Measurements from ENCODE around the gene BCAR1. TPM values are rescaled to one million over a fixed set of nuclear protein-coding genes. Genes with fewer than 3 reads are reported as not detected.

The BCAR1 gene
- total RNA-seq, 6 donors from 2014 or later = 32.9 to 87.2 (median 61.7) TPM

DNA sequence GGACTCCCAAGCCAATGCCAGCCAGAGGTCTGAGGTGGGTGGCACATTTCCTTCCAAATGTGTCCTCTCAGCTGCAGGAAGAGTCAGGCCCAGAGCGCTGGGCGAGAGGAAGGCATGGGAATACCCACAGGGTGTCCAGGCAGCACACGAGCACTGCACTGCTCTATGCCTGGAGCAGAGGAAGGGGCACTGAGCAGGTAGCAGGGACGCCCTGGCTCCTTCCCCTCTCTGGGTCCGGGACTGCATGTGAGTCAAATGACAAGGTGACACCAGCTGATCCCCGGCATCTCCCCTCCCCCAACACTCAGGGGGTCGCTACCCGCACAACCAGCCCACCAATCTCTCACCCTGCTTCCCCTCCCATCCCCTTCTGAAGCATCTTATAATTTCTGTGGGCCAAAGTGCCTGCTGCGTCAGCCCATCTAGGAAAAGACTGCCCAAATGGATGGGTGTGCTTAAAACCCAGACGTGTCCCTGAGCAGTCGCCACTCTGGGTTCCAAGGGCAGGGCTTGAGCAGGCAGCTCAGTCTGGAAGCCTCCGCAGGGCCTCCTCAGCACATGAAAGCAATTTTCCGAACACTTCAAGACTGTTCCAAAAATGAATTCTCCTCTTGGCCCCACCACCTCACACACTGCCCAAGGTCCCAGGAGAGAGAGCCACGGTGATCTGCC is 12.0 kb upstream of the BCAR1 start:
- Histone ChIP-seq H3K4me3 (peak overlapping the region in 3 of 4 donors; percentile 94 to 96 (median 96)), H3K27me3 (peaks cover 0 to 14% (median 3%) of the 10 kb centered on the region in 4 donors), H3K27ac (peak overlapping the region; percentile 92 to 97 (median 94)), H3K4me1 (peaks cover 51 to 78% (median 58%) of the 10 kb centered on the region in 4 donors), H3K36me3 (peaks cover 0 to 6% (median 0%) of the 10 kb centered on the region in 4 donors), H3K9me3 (no peaks in the 10 kb centered on the region)
- DNase-seq = no peak
- no peak for ATAC-seq (ENCODE audit: low FRiP score in 2 of 2)
- 59 to 79% methylated on average over 11 to 14 of the region's 14 CpGs for WGBS, 2 donors
- no peak for TF ChIP-seq POLR2A (IDR thresholded peaks at IDR 0.05)
- no peak for TF ChIP-seq EP300 (IDR thresholded peaks at IDR 0.05)
- no peak for TF ChIP-seq POLR2AphosphoS5 (IDR thresholded peaks at IDR 0.05)
- TF ChIP-seq, protein P1, sequence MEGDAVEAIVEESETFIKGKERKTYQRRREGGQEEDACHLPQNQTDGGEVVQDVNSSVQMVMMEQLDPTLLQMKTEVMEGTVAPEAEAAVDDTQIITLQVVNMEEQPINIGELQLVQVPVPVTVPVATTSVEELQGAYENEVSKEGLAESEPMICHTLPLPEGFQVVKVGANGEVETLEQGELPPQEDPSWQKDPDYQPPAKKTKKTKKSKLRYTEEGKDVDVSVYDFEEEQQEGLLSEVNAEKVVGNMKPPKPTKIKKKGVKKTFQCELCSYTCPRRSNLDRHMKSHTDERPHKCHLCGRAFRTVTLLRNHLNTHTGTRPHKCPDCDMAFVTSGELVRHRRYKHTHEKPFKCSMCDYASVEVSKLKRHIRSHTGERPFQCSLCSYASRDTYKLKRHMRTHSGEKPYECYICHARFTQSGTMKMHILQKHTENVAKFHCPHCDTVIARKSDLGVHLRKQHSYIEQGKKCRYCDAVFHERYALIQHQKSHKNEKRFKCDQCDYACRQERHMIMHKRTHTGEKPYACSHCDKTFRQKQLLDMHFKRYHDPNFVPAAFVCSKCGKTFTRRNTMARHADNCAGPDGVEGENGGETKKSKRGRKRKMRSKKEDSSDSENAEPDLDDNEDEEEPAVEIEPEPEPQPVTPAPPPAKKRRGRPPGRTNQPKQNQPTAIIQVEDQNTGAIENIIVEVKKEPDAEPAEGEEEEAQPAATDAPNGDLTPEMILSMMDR (IDR thresholded peaks at IDR 0.05) = no peak

DNA sequence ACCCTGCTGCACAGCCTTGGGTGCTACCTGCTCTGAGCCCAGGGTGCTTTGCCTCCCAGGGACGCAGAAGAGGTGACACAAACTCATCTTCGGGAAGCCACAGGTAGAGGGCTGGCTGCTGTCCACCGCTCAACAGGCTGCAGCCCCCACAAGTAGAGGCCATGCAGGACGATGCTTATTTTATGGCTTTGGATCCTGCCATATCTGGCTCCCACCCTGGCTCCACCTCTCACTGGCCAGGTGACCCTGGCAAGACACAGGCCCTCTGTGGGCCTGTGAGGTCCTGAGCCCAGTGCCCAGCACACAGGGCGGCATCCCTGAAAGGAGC is 11.3 kb upstream of the BCAR1 start:
- ATAC-seq (ENCODE audit: low FRiP score in 2 of 2) = no peak
- 69% methylated on average over 5 of the region's 5 CpGs; no CpG with 5 or more reads in 1 of the 2 donors for WGBS, 2 donors
- Histone ChIP-seq H3K27ac (peak overlapping the region in 3 of 4 donors; percentile 22 to 97 (median 30)), H3K9me3 (no peaks in the 10 kb centered on the region), H3K4me3 (peak overlapping the region in 1 of 4 donors; percentile 2), H3K36me3 (peaks cover 0 to 6% (median 0%) of the 10 kb centered on the region in 4 donors), H3K4me1 (peaks cover 58 to 80% (median 61%) of the 10 kb centered on the region in 4 donors), H3K27me3 (peaks cover 0 to 14% (median 3%) of the 10 kb centered on the region in 4 donors)
- DNase-seq = no peak
- no peak for TF ChIP-seq POLR2A (IDR thresholded peaks at IDR 0.05)

- H3K4me3 ChIP-seq = peak overlapping the region in 2 of 4 donors; percentile 2 to 9
- no peak for TF ChIP-seq EP300 (IDR thresholded peaks at IDR 0.05)
- H3K4me1 ChIP-seq = peaks cover 61 to 81% (median 64%) of the 10 kb centered on the region in 4 donors
- H3K27me3 ChIP-seq = peaks cover 0 to 14% (median 3%) of the 10 kb centered on the region in 4 donors
- H3K36me3 ChIP-seq = peaks cover 0 to 6% (median 0%) of the 10 kb centered on the region in 4 donors
- DNase-seq (peak in 1 of 2 donors; percentile 21), ATAC-seq (ENCODE audit: low FRiP score in 2 of 2) (no peak)
- peak overlapping the region in 3 of 4 donors; percentile 22 to 97 (median 30) for H3K27ac ChIP-seq
- WGBS, 2 donors = 63 to 72% methylated on average over 13 of the region's 14 CpGs
- H3K9me3 ChIP-seq = no peaks in the 10 kb centered on the region
Observed at GRCh38 chr16:75262104-75262799, 10.8 kb upstream of the BCAR1 start.

- 60 to 94% methylated on average over 1 to 3 of the region's 3 CpGs for WGBS, 2 donors
- DNase-seq (no peak), ATAC-seq (ENCODE audit: low FRiP score in 2 of 2) (no peak)
- Histone ChIP-seq H3K27me3 (peaks cover 0 to 14% (median 3%) of the 10 kb centered on the region in 4 donors), H3K4me1 (peaks cover 68 to 82% (median 69%) of the 10 kb centered on the region in 4 donors), H3K9me3 (no peaks in the 10 kb centered on the region), H3K4me3 (no peak overlapping the region), H3K27ac (peak overlapping the region in 2 of 4 donors; percentile 22 to 97), H3K36me3 (peaks cover 0 to 6% (median 0%) of the 10 kb centered on the region in 4 donors)
- TF ChIP-seq POLR2A (IDR thresholded peaks at IDR 0.05) (no peak), POLR2AphosphoS5 (IDR thresholded peaks at IDR 0.05) (no peak), EP300 (IDR thresholded peaks at IDR 0.05) (no peak)
- TF ChIP-seq, protein P1 (IDR thresholded peaks at IDR 0.05) = no peak
Observed at GRCh38 chr16:75261590-75262078, 10.2 kb upstream of the BCAR1 start.

DNA sequence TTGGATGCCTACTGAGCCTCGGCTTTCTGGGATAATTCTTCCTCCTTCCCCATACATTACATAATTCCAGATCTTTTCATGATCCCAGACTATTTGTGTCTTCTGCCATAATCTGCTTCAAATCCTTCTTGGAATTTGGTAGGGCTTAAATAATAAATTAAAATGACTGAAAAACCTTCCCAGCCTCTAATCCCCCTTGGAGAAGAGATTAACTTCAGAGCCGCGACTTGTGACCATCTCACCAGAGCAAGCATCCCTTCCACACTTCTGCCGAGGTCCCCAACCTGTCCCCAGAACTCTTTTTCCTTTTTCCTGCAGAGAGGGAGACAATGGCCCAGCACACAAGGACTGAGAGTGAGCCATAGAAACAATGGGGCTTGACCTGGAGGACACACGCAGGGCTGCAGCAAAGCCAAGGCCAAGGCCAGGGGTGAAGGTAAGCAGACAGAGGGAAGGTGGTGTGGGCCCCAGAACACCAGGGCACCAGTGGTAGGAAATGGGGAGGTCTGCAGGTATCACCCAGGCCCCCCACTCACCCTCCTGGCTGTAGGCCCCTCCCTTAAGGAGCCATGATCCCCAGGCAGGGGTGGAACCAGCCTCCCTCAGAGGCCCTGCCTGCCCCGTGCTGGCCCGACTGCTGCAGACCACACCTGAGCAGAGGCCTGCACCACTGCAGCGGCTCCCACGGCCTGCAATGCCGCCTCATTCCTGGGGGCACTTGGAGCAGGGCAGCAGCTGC is 9.6 kb upstream of the BCAR1 start:
- Histone ChIP-seq H3K4me3 (no peak overlapping the region), H3K4me1 (peaks cover 68 to 82% (median 69%) of the 10 kb centered on the region in 4 donors), H3K27ac (peak overlapping the region in 2 of 4 donors; percentile 2 to 9), H3K36me3 (peaks cover 0 to 6% (median 0%) of the 10 kb centered on the region in 4 donors), H3K9me3 (no peaks in the 10 kb centered on the region), H3K27me3 (peaks cover 0 to 13% (median 3%) of the 10 kb centered on the region in 4 donors)
- no peak for DNase-seq
- TF ChIP-seq EP300 (IDR thresholded peaks at IDR 0.05) (no peak), POLR2A (IDR thresholded peaks at IDR 0.05) (no peak), POLR2AphosphoS5 (IDR thresholded peaks at IDR 0.05) (no peak)
- TF ChIP-seq, protein P1 (IDR thresholded peaks at IDR 0.05) = no peak
- 76 to 84% methylated on average over 5 to 10 of the region's 10 CpGs for WGBS, 2 donors
- ATAC-seq (ENCODE audit: low FRiP score in 2 of 2) = no peak
